HG03571 (cell line): ENCODE data around the gene GSTM3.
"Not testable (repeated sequence)": the region's sequence is repeated elsewhere in the genome, so short reads cannot be mapped to it uniquely, and the experiment has no call there.

Experiments
- ATAC-seq: cut with Tn5 transposase; IDR thresholded peaks from one replicate; pipeline ENCODE4 v1.9.1; 2021; ENCODE audit not compliant: unreplicated experiment

GSTM3 gene

DNA sequence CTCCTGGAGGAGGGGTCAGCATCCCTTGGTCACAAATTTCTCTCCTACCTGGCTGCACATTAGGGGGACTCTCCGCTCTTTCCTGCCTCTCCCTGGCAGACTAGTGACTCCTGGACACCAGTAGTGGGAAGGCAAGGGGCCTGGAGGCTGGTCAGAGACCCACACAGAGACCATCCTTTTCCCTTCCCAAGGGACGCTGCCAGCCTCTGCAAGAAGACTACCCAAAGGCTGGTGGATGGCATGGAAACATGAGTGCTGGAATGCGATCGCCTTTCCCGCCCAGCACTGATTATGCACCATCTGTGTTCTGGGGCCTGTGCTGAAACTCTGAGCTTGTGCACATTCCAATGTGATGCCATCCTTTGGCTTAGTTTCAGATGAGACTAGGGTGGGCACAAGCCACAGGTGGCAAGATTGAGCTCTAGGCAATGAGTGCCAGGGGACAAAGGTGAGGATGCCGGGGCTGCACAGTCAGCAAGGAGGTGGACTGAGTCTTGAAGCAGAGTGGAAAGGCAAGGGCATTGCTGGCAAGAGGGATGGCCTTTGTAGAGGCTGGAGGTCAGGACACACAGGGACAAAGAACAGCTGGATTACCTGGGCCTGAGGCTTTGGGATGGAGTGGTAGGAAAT, 35.5 kb upstream of the GSTM3 start:
- ATAC-seq = no peak

DNA sequence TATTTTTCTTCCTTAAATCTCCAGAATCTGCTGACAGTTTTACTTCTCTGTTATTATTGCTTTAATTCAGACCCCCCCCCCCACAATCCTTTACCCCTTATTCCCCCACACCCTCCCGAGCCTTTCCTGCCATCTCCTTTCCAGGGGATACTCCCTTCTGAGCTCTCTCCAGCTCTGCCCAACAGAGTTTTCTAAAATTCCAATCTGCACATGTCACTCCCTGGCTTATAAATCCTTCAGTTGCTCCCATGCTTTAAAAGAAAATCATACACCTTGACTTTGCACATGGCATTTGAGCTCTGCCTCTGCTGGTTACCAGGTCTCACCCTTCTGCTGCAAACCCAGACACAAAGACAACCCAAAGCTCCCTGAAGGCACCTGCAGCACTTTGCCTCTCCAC, 34.6 kb upstream of the GSTM3 start:
- ATAC-seq = no peak

DNA sequence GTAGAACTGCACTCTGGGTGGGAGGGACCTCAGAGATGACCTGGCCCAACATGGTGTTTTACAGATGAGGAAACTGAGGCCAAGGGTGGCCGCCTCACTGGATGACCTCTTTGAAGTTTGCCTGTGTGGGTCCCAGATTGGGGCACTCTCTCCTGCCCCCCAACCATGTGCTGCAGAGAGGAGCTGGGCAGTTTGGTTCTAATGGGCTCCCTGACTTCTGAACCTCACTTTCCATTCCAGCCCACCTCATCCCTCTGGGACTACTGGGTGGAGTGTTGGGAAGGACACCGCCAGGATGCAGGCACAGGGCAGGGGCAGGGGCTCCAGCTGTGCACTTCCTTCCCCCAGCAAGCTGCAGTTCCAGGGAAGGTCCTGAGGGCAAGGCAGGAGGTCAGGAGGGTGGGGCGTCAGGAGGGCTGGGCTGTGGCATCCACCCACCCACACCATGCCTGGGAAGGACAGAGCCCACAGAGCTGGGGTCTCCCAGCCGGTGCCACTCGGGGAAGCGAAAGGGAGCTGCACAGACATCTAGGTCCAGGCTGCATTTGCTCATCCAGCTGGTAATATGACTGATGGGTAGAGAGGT, 33.2 kb upstream of the GSTM3 start:
- ATAC-seq = no peak

DNA sequence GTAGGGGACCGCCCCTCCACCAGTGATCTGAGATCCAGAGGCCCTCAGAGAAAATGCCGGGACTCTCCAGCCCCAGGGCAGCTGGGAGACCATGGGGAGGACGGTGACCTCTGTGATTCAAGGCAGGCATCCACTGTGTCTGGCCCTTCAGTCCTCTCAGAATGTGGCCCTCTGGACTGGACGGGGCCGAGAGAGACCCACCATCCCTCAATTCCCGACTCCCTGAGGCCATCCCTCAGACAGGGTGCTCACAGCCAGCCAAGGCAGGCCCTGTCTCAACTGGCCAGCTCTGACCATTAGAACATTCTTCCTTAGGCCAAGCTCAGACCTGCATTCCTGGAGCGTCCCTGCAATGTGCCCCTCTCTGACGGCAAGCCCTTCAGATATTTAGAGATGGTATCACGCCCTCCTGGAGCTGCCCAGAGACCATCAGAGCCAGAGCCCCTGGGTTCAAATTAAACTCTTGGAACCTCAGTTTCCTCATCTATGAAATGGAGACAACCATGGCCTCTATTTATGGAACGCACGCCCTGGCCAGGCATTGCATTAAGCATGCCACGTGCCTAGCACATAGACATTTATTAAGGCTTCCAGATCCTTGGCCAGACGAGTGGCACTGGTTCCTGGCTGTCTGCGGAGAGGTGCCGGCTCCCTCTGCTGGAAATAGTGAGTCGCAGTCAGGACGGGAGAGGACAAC, 32.5 kb upstream of the GSTM3 start:
- ATAC-seq = no peak

DNA sequence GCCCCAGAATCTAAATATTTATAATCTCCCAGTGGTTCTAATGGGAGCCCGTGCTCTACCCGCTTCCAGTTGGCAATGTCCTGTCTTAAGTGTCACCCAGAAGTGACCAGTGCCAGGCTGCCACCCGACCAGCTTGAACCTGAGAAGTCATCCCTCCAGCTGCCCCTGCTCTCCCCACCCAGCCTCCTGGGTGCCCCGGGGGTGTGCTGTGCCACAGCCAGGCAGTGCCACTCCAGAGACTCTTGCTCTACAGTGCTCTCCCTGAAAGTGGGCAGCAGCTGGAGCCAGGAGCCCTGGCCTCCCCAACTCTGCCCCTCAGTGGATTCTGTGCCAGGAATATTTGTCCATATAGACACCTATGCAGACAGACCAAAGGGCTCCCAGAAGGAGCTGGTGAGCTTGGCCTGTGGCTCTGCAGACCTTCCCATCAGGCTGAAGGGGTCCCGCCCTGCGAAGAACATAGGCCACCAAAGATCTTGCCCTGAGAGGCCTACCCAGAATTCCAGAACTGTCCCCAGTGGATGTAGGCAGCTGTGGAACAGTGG, 31.9 kb upstream of the GSTM3 start:
- no peak for ATAC-seq

DNA sequence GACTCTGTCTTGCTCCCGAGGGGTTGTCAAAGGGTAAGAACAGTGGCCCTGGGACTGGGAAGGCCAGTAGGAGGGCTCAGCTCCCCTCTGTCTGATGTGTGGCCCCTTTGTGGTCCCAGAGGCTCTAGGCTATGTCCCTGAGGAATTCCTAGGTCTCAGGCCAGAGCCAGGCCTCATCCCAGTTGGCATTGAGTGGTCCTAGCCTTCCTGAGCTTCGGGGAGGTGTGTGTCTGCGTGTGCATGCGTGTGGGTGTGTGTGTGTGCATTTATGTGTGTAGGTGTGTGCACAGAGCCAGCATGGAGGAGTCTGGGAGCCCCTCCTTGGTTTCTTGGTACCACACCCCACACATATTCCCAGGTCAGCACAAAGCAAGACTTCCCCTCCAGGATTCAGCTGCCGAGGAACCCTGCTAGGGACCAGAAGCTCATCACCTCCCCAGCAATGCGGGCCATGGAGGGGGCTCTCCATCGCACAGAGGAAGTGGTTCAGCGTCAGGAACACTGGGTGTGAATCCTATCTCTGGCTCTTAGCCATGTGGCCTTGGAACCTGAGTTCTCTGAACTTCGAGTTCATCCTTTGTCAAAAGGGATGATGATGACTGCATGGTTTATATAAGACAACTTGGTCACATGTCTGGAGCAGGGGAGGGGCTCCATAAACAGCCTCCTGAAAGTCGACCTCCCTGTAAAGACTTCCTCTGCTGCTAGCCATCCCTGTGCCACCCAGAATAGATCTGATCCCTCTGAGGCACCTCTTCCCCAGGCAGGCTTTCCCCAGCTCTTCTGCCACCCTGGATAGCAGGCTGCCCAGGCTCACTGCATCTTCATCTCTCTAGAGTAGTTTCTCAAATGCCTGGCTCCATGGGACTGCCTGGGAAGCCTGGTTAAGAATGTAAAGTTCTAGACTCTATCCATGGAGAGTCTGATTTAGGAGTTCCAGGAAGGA, 31.1 kb upstream of the GSTM3 start:
- no peak for ATAC-seq

DNA sequence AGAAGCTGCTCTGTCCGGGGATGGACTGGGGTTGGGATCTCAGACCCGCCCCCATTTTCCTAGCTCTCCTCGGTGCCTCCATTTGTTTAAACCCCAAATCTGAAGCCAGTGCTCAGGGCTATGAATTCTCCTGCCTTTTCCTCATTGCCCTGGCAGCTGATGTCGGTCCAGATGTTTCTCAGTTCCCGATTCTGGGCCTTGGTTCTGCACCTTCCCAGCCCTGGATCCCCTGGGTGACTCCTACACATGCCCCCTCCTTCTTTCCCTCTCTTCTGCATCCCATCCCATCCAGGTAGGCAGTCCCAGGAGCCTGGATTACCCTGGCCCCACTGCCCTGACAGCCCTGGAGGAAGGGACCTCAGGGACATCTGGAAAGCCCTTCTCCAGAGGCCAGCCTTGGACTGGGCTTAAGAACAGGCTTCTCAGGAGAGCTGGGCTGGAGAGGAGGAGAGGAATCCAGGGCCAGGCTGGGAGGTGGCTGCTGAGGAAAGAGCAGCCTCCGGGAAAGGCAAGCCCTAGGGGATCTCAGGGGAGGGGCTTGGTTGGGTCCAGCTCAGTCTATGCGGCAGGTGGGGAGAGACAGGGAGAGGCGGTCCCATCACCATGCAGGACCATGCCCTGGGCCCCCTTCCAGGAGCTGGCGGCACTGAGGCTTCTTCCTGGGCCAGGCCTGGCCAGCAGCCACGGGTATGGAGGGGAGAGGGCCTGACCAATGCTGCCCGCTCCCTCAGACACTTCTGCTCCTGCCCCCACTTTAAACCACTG, 29.7 kb upstream of the GSTM3 start:
- no peak for ATAC-seq

DNA sequence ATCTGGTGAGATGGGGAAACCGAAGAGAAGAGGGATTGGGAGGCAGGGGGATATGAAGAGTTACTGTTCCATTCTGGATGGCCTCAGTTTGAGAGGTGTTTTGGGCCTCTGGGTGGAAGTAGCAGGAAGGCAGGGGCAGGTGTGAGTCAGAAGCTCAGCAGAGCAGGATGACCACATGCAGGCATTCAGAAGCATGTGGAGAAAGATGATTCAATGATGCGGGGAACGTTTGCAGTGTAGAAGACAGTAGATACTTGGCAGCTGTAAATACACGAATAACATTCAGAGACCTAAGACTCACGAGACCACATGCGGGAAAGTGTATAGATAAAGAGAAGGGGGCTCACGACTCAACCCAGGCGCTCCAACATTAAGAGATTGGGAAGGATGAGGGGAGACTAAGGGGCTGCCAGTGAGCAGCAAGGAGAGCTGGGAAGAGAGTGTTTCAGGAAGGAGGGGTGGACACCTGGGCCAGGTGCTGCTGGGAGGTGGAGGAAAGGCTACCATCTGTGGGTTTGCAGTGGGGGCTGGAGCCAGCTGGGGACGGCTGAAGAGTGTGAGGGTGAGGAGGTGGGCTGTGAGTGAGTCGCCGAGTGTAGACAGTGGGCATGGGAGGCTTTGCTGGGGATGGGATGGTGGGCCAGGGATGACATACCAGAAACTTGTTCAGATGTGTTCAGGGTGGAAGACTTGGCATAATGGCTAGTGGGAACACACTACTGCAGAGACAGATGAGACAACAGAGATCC, 28.7 kb upstream of the GSTM3 start:
- no peak for ATAC-seq

DNA sequence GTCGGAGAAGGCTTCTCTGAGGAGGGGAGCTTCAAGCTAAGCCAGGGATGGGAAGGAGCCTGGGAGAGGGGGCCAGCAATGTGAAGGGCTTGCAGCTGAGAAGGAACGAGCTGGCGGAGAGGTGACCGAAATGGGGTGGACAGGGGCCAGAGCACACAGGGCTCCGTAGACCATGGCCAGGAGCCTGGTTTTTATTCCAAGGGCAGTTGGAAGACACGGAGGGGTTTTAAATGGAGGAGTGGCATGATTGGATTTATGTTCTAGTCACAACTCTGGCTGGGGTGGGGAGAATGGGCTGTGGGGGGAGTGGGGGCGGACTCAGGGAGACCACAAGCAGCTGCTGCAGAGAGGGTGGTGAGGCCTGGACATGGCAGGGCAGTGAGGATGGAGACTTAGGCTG, 28.0 kb upstream of the GSTM3 start:
- ATAC-seq = no peak

DNA sequence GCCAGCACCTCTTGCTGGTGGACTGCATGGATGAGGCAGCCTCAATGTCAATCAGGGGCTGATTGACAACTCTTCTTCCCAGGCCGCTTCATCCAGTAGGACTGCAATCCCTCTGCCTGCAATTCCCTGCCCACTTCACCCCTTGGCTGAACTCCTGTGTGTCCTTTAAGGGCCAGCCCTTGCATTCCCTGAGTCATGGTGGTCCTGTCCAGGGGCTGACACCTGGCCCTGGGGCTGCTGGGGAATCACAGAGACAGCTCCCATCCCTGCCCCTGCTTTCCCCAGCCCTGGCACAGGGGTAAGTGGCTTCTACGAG, 27.5 kb upstream of the GSTM3 start:
- no peak for ATAC-seq

DNA sequence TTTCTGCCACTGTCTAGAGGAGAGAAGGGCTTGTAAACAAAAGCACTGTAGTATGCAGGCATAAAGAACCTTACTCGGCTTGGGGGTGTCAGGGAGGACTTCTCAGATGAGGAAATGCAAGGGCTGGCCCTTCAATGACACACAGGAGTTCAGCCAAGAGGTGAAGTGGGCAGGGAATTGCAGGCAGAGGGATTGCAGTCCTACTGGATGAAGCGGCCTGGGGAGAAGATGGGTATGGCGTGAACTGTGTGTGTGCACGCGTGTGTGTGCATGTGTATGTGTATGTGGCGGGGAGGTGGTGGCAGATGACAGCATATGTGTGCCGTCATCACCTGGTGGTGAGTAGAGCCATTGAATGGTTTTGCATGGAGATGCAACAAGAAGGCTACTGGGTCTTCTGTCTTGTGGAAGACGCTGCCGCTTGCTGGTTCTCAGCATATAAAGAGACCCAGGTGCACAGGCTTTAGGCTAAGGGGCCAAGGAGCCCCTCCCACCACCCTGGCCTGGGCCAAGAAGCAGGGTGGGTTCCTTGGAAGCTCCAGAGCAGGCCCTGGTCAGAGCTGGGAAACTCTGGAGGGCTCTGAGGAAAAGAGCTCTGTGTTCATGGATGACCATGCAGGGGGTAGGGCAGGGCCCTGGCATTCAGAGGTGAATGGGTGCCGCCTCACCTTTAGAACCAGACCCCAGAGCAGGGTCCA, 26.9 kb upstream of the GSTM3 start:
- ATAC-seq = no peak

DNA sequence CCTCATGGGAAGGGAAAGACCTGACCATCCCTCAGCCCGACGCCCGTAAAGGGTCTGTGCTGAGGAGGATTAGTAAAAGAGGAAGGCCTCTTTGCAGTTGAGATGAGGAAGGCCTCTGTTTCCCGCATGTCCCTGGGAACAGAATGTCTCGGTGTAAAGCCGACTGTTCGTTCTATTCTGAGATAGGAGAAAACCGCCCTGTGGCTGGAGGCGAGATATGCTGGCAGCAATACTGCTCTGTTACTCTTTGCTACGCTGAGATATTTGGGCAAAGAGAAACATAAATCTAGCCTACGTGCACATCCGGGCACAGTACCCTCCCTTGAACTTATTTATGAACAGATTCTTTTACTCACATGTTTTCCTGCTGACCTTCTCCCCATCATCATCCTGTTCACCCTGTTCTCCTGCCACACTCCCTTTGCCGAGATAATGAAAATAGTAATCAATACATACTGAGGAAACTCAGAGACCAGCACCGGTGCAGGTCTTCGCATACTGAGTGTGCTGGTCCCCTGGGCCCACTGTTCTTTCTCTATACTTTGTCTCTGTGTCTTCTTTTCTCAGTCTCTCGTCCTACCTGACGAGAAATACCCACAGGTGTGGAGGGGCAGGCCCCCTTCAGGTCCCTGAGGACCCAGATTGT, 26.3 kb upstream of the GSTM3 start:
- ATAC-seq = not testable (repeated sequence)

DNA sequence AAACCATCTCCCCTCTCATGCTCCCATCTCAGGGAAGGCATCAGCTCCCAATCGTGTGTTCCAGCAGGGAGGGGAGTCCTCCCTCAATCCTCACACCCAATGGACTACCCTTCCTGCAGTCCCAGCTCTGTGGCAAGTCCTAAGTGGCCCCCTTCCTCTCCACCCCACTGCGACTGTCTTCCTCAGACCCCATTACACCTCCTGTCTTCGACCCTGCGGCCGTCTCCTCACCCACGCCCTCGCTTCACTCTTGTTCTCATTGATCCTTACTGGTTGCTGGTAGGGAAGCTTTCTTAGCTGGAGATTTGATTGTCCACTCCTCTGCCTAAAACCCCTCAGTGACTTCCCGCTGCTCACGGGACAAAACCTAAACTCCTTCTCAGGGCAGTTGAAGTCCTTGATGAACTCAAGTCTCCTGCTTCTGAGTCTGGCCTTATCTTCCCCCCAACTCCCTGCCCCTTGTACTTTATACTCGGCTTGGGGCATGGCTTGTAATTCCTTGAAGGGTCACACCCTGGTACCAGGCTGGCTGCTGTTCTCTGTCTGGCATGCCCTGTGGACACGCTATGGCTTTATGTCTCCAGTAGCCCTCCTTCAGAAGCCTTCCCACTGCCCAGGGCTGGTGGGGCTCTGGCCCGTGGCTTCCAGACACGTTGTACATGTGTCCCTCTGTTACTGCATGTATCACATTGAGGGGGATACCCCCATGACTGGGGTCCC, 25.2 kb upstream of the GSTM3 start:
- no peak for ATAC-seq

DNA sequence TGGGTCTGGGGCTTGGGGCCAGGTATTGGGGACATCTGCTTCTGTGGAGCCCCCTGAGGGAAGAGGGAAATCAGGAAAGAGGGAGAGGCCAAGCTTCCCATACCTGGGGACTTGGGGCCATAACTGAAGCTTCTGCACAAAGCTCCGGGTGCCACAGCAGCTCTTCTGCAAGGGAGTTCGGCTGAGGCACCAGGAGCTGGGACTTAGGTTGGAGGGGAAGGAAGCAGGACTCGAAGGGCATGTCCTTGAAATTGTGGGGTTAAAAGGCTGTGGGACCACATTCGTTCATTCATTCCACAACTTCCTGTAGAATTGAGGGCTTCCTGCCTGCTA, 24.6 kb upstream of the GSTM3 start:
- no peak for ATAC-seq

DNA sequence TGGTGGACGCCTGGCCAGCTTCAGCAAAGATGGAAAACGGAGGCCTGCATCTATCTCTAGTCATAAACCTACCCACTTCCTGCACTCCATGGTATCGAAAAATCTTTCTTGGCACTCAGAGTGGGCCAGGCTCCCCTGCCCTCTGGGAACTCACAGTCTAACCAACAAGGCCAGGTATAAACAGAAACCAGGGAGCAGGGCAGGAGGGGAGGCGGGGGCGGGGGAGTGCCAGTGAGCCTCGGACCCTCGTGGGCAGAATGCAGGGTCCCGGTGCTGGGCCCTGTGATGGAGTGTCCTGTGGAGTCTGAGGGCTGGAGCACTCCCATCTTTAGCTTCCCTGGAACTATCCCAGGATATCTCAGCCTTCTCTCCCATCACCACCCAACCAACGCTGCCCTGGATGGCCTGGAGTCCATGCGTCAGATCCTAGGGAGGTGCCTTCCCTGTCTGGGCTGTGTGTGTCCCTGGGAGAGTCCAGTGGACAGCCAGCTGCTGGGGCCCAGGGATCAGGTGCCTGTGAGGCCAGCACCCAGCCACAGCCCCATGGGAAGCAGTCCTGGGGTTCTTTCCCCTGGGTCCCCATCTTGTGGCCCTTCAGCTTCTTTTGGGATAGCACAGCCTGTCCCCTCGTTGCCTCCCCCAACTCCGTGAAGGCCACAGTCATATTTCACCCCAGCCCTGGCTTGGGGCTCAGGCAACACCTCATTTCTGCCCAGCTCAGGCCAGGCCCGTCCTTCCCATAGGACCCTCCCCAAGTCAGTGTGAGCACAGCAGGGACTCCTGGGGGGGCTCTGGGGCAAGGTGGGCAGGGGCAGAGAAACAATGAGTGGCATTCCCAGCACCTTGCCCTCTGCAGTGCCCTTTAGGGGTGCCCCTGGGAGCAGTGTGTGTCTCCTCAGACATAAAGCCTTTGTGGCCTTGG, 24.0 kb upstream of the GSTM3 start:
- ATAC-seq = no peak

DNA sequence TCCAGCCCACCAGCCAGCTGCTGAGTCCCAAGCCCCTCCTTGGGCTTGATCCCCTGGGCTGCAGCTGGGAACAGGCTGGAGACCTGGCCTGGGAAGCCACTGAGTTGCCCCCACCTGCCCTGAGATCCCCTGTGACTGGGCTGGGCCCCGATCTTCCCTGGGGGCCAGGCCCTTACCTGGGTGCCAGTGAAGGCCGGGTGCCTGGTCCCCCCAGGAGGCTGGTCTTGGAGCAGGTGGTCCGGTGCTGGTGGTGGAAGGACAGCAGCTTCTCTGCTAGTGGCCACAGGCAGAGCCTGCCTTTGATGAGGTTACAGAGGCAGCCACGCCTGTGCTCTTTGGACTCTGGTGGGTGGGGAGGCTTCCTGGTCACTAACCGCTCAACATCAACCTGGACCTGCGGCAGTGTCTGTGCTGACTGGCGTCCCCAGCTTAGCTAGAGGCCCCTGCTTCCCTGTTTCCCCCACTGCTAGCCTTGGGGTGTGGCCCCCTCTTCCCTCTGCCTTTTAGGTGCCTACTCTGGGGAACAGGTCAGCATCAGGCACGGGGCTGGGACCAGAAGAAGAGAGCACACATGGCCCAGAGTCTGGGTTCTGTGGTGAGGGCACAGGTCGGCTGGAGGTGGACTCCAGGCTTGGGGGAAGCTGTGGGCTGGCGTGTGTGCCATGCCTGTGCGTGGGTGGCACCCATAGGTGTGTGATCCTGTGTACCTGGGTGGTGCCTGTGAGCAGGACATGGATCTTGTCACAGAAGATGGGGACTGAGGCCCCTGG, 23.0 kb upstream of the GSTM3 start, which contains the start of gene EPS8L3:
EPS8L3 (minus strand) TSS at position 278 of the 770 bp plus-strand sequence. CDS start 2,174 bp downstream, outside the sequence.
- no peak for ATAC-seq
